ENCODE measurements around the gene TGM2.

TGM2 gene

DNA sequence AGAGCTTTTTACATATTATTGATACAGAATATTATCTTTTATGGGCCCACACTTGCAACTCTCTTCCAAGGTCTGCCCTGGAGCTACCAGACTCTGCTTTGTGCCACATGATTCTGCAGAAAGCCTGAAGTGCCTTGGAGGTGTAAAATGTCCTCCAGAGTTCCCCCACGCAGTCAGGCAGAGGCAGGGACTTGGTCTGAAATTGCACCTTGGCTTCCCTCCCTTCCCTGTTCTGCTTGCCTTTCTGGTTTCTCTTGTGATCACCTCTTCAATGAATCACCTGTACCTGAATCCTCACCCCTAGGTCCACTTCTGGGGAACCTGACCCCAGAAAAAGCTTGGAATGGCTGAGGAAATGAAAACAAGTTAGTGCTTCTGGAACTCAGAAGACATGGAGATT is 43.0 kb upstream of the TGM2 start:
- H3K27ac ChIP-seq (ENCODE audit: low read length): no peak overlapping the region
- H3K9ac ChIP-seq (ENCODE audit: low read length): no peak overlapping the region
- no peaks in the 10 kb centered on the region for H3K9me3 ChIP-seq (replicated peaks; ENCODE audit: insufficient read depth, low read length)
- H3K27me3 ChIP-seq (replicated peaks; ENCODE audit: insufficient read depth, low read length): no peaks in the 10 kb centered on the region
- no peaks in the 10 kb centered on the region for H3K79me2 ChIP-seq (ENCODE audit: low read length)
- H3F3A ChIP-seq (ENCODE audit: insufficient read depth, low read length): no peaks in the 10 kb centered on the region
- no peak for DNase-seq
- H3K9me2 ChIP-seq (replicated peaks; ENCODE audit: insufficient read depth, low read length): no peaks in the 10 kb centered on the region
- no peak for TF ChIP-seq EZH2phosphoT487 (IDR thresholded peaks at IDR 0.05; ENCODE audit: low read length)
- TF ChIP-seq, protein P1, sequence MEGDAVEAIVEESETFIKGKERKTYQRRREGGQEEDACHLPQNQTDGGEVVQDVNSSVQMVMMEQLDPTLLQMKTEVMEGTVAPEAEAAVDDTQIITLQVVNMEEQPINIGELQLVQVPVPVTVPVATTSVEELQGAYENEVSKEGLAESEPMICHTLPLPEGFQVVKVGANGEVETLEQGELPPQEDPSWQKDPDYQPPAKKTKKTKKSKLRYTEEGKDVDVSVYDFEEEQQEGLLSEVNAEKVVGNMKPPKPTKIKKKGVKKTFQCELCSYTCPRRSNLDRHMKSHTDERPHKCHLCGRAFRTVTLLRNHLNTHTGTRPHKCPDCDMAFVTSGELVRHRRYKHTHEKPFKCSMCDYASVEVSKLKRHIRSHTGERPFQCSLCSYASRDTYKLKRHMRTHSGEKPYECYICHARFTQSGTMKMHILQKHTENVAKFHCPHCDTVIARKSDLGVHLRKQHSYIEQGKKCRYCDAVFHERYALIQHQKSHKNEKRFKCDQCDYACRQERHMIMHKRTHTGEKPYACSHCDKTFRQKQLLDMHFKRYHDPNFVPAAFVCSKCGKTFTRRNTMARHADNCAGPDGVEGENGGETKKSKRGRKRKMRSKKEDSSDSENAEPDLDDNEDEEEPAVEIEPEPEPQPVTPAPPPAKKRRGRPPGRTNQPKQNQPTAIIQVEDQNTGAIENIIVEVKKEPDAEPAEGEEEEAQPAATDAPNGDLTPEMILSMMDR (IDR thresholded peaks at IDR 0.05; ENCODE audit: low read length): no peak
- TF ChIP-seq EZH2 (optimal IDR thresholded peaks at IDR 0.05; ENCODE audit: low read depth, low read length): no peak
- no peak overlapping the region for H2AFZ ChIP-seq (ENCODE audit: low read length)
- no peak overlapping the region for H3K4me2 ChIP-seq (ENCODE audit: low read depth, low read length)
- no peaks in the 10 kb centered on the region for H4K20me1 ChIP-seq (ENCODE audit: insufficient read depth, low read length)
- no peaks in the 10 kb centered on the region for H3K4me1 ChIP-seq (ENCODE audit: low read length)
- no peak overlapping the region for H3K4me3 ChIP-seq (ENCODE audit: low read length)
- no peaks in the 10 kb centered on the region for H3K36me3 ChIP-seq (replicated peaks; ENCODE audit: insufficient read depth, low read length)

DNA sequence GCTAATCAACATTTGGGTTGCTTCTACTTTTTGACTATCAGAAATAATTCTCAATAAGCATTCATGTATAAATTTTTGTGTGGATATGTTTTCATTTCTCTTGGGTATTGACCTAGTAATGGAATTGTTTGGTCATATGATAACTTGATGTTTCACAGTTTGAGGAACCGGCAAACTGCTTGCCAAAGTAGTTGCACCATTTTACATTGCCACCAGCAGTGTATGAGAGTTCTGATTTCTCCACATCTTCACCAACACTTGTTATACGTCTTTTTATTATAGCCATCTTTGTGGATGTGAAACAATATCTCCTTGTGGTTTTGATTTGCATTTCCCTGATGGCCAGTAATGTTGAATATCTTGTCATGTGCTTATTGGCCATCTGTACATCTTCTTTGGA is 42.6 kb upstream of the TGM2 start:
- Histone ChIP-seq H3K27me3 (replicated peaks; ENCODE audit: insufficient read depth, low read length) (no peaks in the 10 kb centered on the region), H3K36me3 (replicated peaks; ENCODE audit: insufficient read depth, low read length) (no peaks in the 10 kb centered on the region), H3K4me1 (ENCODE audit: low read length) (no peaks in the 10 kb centered on the region), H2AFZ (ENCODE audit: low read length) (no peak overlapping the region), H3K4me3 (ENCODE audit: low read length) (no peak overlapping the region), H3K27ac (ENCODE audit: low read length) (no peak overlapping the region), H3K9me2 (replicated peaks; ENCODE audit: insufficient read depth, low read length) (no peaks in the 10 kb centered on the region), H3K9me3 (replicated peaks; ENCODE audit: insufficient read depth, low read length) (no peaks in the 10 kb centered on the region), H3K4me2 (ENCODE audit: low read depth, low read length) (no peak overlapping the region), H3K79me2 (ENCODE audit: low read length) (no peaks in the 10 kb centered on the region), H3F3A (ENCODE audit: insufficient read depth, low read length) (no peaks in the 10 kb centered on the region), H4K20me1 (ENCODE audit: insufficient read depth, low read length) (no peaks in the 10 kb centered on the region), H3K9ac (ENCODE audit: low read length) (no peak overlapping the region)
- no peak for TF ChIP-seq EZH2 (optimal IDR thresholded peaks at IDR 0.05; ENCODE audit: low read depth, low read length)
- TF ChIP-seq, protein P1 (IDR thresholded peaks at IDR 0.05; ENCODE audit: low read length): no peak
- no peak for TF ChIP-seq EZH2phosphoT487 (IDR thresholded peaks at IDR 0.05; ENCODE audit: low read length)
- DNase-seq: no peak

DNA sequence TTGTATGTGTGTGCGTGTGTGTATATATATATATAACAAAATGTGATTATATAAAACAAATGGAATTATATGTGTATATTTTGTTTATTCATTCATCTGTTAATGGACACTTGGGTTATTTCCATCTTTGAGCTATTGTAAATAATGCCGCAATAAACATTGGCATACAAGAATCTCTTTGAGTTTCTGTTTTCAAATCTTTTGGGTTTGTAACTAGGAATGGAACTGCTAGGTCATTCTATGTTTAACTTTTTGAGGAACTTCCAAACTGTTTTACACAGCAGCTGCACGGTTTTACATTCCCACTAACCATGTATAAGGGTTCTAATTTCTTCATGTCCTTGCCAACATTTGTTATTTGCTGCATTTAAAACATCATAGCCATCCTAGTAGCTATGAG is 39.9 kb upstream of the TGM2 start:
- Histone ChIP-seq H3K9me3 (replicated peaks; ENCODE audit: insufficient read depth, low read length) (no peaks in the 10 kb centered on the region), H3K4me1 (ENCODE audit: low read length) (no peaks in the 10 kb centered on the region), H3K4me2 (ENCODE audit: low read depth, low read length) (no peak overlapping the region), H3K36me3 (replicated peaks; ENCODE audit: insufficient read depth, low read length) (no peaks in the 10 kb centered on the region), H3K27ac (ENCODE audit: low read length) (no peak overlapping the region), H3F3A (ENCODE audit: insufficient read depth, low read length) (no peaks in the 10 kb centered on the region), H4K20me1 (ENCODE audit: insufficient read depth, low read length) (no peaks in the 10 kb centered on the region), H3K27me3 (replicated peaks; ENCODE audit: insufficient read depth, low read length) (no peaks in the 10 kb centered on the region), H3K9me2 (replicated peaks; ENCODE audit: insufficient read depth, low read length) (no peaks in the 10 kb centered on the region), H3K9ac (ENCODE audit: low read length) (no peak overlapping the region), H2AFZ (ENCODE audit: low read length) (no peak overlapping the region), H3K79me2 (ENCODE audit: low read length) (no peaks in the 10 kb centered on the region), H3K4me3 (ENCODE audit: low read length) (no peak overlapping the region)
- no peak for DNase-seq
- no peak for TF ChIP-seq EZH2 (optimal IDR thresholded peaks at IDR 0.05; ENCODE audit: low read depth, low read length)
- TF ChIP-seq, protein P1 (IDR thresholded peaks at IDR 0.05; ENCODE audit: low read length): no peak
- no peak for TF ChIP-seq EZH2phosphoT487 (IDR thresholded peaks at IDR 0.05; ENCODE audit: low read length)
